HG03097 (cell line): ENCODE data around the gene RGS10.
"Not testable (repeated sequence)": the region's sequence is repeated elsewhere in the genome, so short reads cannot be mapped to it uniquely, and the experiment has no call there.

Experiments
- ATAC-seq: cut with Tn5 transposase; IDR thresholded peaks from one replicate; pipeline ENCODE4 v1.9.1; 2021; ENCODE audit not compliant: unreplicated experiment, low FRiP score

Gene RGS10

GRCh38 chr10:119473771-119474170 is 68.7 kb downstream of the RGS10 start:
- ATAC-seq = no peak

- ATAC-seq = no peak
Measured at GRCh38 chr10:119470920-119471702, 71.4 kb downstream of the RGS10 start.

GRCh38 chr10:119469846-119470245 is 72.7 kb downstream of the RGS10 start:
- ATAC-seq = no peak

- no peak for ATAC-seq
Measured at GRCh38 chr10:119469325-119469707, 73.2 kb downstream of the RGS10 start.

- ATAC-seq = no peak
Measured at GRCh38 chr10:119468542-119469324, 73.8 kb downstream of the RGS10 start.

GRCh38 chr10:119466655-119467054 is 75.9 kb downstream of the RGS10 start:
- ATAC-seq = no peak

GRCh38 chr10:119466076-119466475 is 76.4 kb downstream of the RGS10 start:
- ATAC-seq = no peak

- no peak for ATAC-seq
Measured at GRCh38 chr10:119465085-119465484, 77.4 kb downstream of the RGS10 start.

- ATAC-seq = not testable (repeated sequence)
Measured at GRCh38 chr10:119463195-119463594, 79.3 kb downstream of the RGS10 start.

GRCh38 chr10:119462773-119463172 is 79.7 kb downstream of the RGS10 start:
- ATAC-seq = no peak

GRCh38 chr10:119461923-119462322 is 80.6 kb downstream of the RGS10 start:
- ATAC-seq = no peak

GRCh38 chr10:119461380-119461779 is 81.1 kb downstream of the RGS10 start:
- peak; percentile 76 for ATAC-seq

- no peak for ATAC-seq
Measured at GRCh38 chr10:119460369-119461195, 81.9 kb downstream of the RGS10 start.

- no peak for ATAC-seq
Measured at GRCh38 chr10:119459681-119460340, 82.7 kb downstream of the RGS10 start.

GRCh38 chr10:119457966-119458766 is 84.4 kb downstream of the RGS10 start:
- no peak for ATAC-seq

GRCh38 chr10:119456435-119456810 is 86.1 kb downstream of the RGS10 start:
- ATAC-seq = no peak

GRCh38 chr10:119455609-119456434 is 86.7 kb downstream of the RGS10 start:
- ATAC-seq = no peak

GRCh38 chr10:119454990-119455389 is 87.5 kb downstream of the RGS10 start:
- no peak for ATAC-seq

GRCh38 chr10:119454316-119454715 is 88.2 kb downstream of the RGS10 start:
- no peak for ATAC-seq
